ENCODE results near the gene ZYG11B. TPM values are rescaled to one million over a fixed set of nuclear protein-coding genes. Genes with fewer than 3 reads are reported as not detected.
"Not testable (repeated sequence)": the region's sequence is repeated elsewhere in the genome, so short reads cannot be mapped to it uniquely, and the experiment has no call there.

The ZYG11B gene
- total RNA-seq, 2 experiments from 2014 or later, result 12.9 to 14.3 TPM

GRCh38 chr1:52855584-52855983 lies 129.3 kb downstream of the ZYG11B start:
- ATAC-seq (no peak), DNase-seq (no peak)
- intact Hi-C loops (cut with DNase I, micrococcal nuclease), result no loop called here
- Mint-ChIP-seq H3K27me3 (peaks cover 2% of the 10 kb centered on the region), H3K27ac (no peak overlapping the region), H3K9me3 (ENCODE audit: low read depth) (no peaks in the 10 kb centered on the region), H3K4me3 (no peak overlapping the region), H3K4me1 (no peaks in the 10 kb centered on the region), H3K36me3 (ENCODE audit: low read depth) (no peaks in the 10 kb centered on the region)
- ChIA-PET CTCF (no interaction called here), POLR2A (no interaction called here)

- DNase-seq, result no peak
- ChIA-PET POLR2A (no interaction called here), CTCF (no interaction called here)
- Mint-ChIP-seq H3K4me1 (no peaks in the 10 kb centered on the region), H3K36me3 (ENCODE audit: low read depth) (no peaks in the 10 kb centered on the region), H3K4me3 (no peak overlapping the region), H3K9me3 (ENCODE audit: low read depth) (no peaks in the 10 kb centered on the region), H3K27ac (no peak overlapping the region), H3K27me3 (no peaks in the 10 kb centered on the region)
- intact Hi-C loops (cut with DNase I, micrococcal nuclease), result no loop called here
- ATAC-seq, result no peak
These were observed 129.8 kb downstream of the ZYG11B start for GRCh38 chr1:52856026-52856425.

GRCh38 chr1:52857443-52857842 lies 131.2 kb downstream of the ZYG11B start:
- no peaks in the 10 kb centered on the region for H3K27me3 Mint-ChIP-seq
- no peaks in the 10 kb centered on the region for H3K4me1 Mint-ChIP-seq
- no peak for ATAC-seq
- CTCF ChIA-PET, result interaction anchor here (1.2 to 1.4 kb wide), 2 partner anchors 8 to 41 kb away, joined by 3 read pairs; no protein-coding TSS in a partner anchor
- no peaks in the 10 kb centered on the region for H3K36me3 Mint-ChIP-seq (ENCODE audit: low read depth)
- intact Hi-C loops (cut with DNase I, micrococcal nuclease), result no loop called here
- no peak for DNase-seq
- no peak overlapping the region for H3K27ac Mint-ChIP-seq
- H3K4me3 Mint-ChIP-seq, result no peak overlapping the region
- POLR2A ChIA-PET, result interaction anchor here (0.5 kb wide), 1 partner anchor 10 kb away, joined by 5 read pairs; no protein-coding TSS in a partner anchor
- H3K9me3 Mint-ChIP-seq (ENCODE audit: low read depth), result no peaks in the 10 kb centered on the region

- Mint-ChIP-seq H3K27me3 (peaks cover 5% of the 10 kb centered on the region), H3K9me3 (ENCODE audit: low read depth) (no peaks in the 10 kb centered on the region), H3K4me1 (peaks cover 5% of the 10 kb centered on the region), H3K27ac (no peak overlapping the region), H3K4me3 (no peak overlapping the region), H3K36me3 (ENCODE audit: low read depth) (no peaks in the 10 kb centered on the region)
- ChIA-PET CTCF (interaction anchor here (0.6 kb wide), 1 partner anchor 42 kb away, joined by 4 read pairs; no protein-coding TSS in a partner anchor), POLR2A (no interaction called here)
- DNase-seq, result no peak
- ATAC-seq, result no peak
- intact Hi-C loops (cut with DNase I, micrococcal nuclease), result no loop called here
These were observed 136.6 kb downstream of the ZYG11B start for GRCh38 chr1:52862666-52863458.

- H3K27me3 Mint-ChIP-seq, result peaks cover 5% of the 10 kb centered on the region
- H3K9me3 Mint-ChIP-seq (ENCODE audit: low read depth), result no peaks in the 10 kb centered on the region
- H3K4me3 Mint-ChIP-seq, result no peak overlapping the region
- no peak overlapping the region for H3K27ac Mint-ChIP-seq
- no peaks in the 10 kb centered on the region for H3K36me3 Mint-ChIP-seq (ENCODE audit: low read depth)
- no peak for DNase-seq
- ChIA-PET POLR2A (interaction anchor here (0.7 kb wide), 1 partner anchor 10 kb away, joined by 5 read pairs; no protein-coding TSS in a partner anchor), CTCF (interaction anchor here (0.6 to 1.1 kb wide), 5 partner anchors 19 to 317 kb away, joined by 3 to 5 read pairs (median 3); no protein-coding TSS in a partner anchor)
- H3K4me1 Mint-ChIP-seq, result peaks cover 5% of the 10 kb centered on the region
- ATAC-seq, result peak; percentile 96
- intact Hi-C loops (cut with DNase I, micrococcal nuclease), result no loop called here
These were observed 141.0 kb downstream of the ZYG11B start for GRCh38 chr1:52867087-52867863.

GRCh38 chr1:52869727-52870126 lies 143.5 kb downstream of the ZYG11B start:
- H3K27me3 Mint-ChIP-seq; H3K9me3 Mint-ChIP-seq (ENCODE audit: low read depth); CTCF ChIA-PET; H3K27ac Mint-ChIP-seq; H3K36me3 Mint-ChIP-seq (ENCODE audit: low read depth); intact Hi-C loops (cut with DNase I, micrococcal nuclease); ATAC-seq; POLR2A ChIA-PET; H3K4me3 Mint-ChIP-seq; DNase-seq; H3K4me1 Mint-ChIP-seq: not testable (repeated sequence)

GRCh38 chr1:52876843-52877242 lies 150.6 kb downstream of the ZYG11B start:
- POLR2A ChIA-PET, result no interaction called here
- ATAC-seq (no peak), DNase-seq (no peak)
- Mint-ChIP-seq H3K4me1 (no peaks in the 10 kb centered on the region), H3K27me3 (peaks cover 3% of the 10 kb centered on the region), H3K36me3 (ENCODE audit: low read depth) (no peaks in the 10 kb centered on the region), H3K4me3 (no peak overlapping the region), H3K27ac (no peak overlapping the region), H3K9me3 (ENCODE audit: low read depth) (no peaks in the 10 kb centered on the region)
- CTCF ChIA-PET, result interaction anchor here (0.5 to 0.8 kb wide), 3 partner anchors 191 to 307 kb away, joined by 3 to 5 read pairs (median 3); no protein-coding TSS in a partner anchor
- intact Hi-C loops (cut with DNase I, micrococcal nuclease), result no loop called here

Other genes starting within 250 kb of the ZYG11B start
- gene TUT4, start 173.4 kb upstream of the ZYG11B start, total RNA-seq, result 10 to 100 TPM; 61.6 to 71.7 TPM
- gene GPX7, start 124.1 kb upstream of the ZYG11B start, total RNA-seq, result 10 to 100 TPM; 19.0 to 23.1 TPM
- gene SHISAL2A, start 93.3 kb upstream of the ZYG11B start, total RNA-seq, result 1 to 10 TPM; 8.1 to 9.8 TPM
- gene COA7, start 28.1 kb upstream of the ZYG11B start, total RNA-seq, result 10 to 100 TPM; 11.0 to 17.2 TPM
- gene ZYG11A, start 116.3 kb downstream of the ZYG11B start, total RNA-seq, result under 1 TPM; 0.11 to 0.25 TPM
- 10 to 100 TPM; 62.6 to 67.2 TPM for gene ECHDC2, start 195.3 kb downstream of the ZYG11B start, total RNA-seq
- 10 to 100 TPM; 46.6 to 67.1 TPM for gene SCP2, start 200.8 kb downstream of the ZYG11B start, total RNA-seq

Measured in activated CD4-positive, alpha-beta T cell treated with anti-CD3 and anti-CD28 coated beads for 36 hours (primary cell).